ENCODE results near the gene SH2D5.

DNA sequence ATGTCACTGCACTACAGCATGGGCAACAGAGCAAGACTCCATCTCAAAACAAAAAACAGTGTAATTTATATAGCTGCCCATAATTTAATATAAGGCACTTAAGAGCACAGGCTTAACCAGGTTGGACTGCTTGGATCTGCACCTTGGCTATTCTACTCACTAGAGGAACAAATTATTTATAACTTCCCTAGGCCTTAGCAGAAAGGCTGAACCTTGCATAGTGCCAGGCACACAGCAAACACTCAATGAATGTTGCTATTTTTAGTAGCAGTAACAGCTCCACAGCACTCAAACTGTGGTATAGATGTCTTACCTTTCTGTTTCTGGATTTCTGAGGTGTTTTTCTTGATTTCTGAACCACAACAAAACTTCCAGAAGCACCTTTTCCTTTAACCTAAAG lies 34.8 kb upstream of the SH2D5 start:
- TF ChIP-seq POLR2AphosphoS5 (IDR thresholded peaks at IDR 0.05), result no peak
- TF ChIP-seq, protein P1, sequence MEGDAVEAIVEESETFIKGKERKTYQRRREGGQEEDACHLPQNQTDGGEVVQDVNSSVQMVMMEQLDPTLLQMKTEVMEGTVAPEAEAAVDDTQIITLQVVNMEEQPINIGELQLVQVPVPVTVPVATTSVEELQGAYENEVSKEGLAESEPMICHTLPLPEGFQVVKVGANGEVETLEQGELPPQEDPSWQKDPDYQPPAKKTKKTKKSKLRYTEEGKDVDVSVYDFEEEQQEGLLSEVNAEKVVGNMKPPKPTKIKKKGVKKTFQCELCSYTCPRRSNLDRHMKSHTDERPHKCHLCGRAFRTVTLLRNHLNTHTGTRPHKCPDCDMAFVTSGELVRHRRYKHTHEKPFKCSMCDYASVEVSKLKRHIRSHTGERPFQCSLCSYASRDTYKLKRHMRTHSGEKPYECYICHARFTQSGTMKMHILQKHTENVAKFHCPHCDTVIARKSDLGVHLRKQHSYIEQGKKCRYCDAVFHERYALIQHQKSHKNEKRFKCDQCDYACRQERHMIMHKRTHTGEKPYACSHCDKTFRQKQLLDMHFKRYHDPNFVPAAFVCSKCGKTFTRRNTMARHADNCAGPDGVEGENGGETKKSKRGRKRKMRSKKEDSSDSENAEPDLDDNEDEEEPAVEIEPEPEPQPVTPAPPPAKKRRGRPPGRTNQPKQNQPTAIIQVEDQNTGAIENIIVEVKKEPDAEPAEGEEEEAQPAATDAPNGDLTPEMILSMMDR (IDR thresholded peaks at IDR 0.05), result no peak

All from prostate gland (tissue), 2 donors.